Stimulated activated CD8-positive, alpha-beta memory T cell treated with anti-CD3 and anti-CD28 coated beads, Interleukin-7, amount 100 ng/mL, for 48 hours (primary cell): ENCODE results near the gene MATR3.
"Not testable (repeated sequence)": the region's sequence is repeated elsewhere in the genome, so short reads cannot be mapped to it uniquely, and the experiment has no call there.

Experiments
- DNase-seq, 2 donors: peaks; one replicate each; pipeline ENCODE4 v3.0.0-alpha.2; 2020; ENCODE audit warnings: low read depth in 1 of 2; ENCODE audit errors: extremely low read depth in 1 of 2

Gene MATR3

GRCh38 chr5:139293507-139294373, at the start of gene MATR3:
Gene MATR3 (plus strand): TSS chr5:139293740. CDS start chr5:139307416, 13,676 bp downstream.
- DNase-seq, result peak; percentile 86 to 88

GRCh38 chr5:139245637-139246339, 47.8 kb upstream of the MATR3 start:
- DNase-seq, result no peak

- peak; percentile 24 to 65 for DNase-seq
Measured at GRCh38 chr5:139246394-139246793, 47.1 kb upstream of the MATR3 start.

- DNase-seq, result no peak
Measured at GRCh38 chr5:139248826-139249453, 44.6 kb upstream of the MATR3 start.

GRCh38 chr5:139251281-139251687, 42.3 kb upstream of the MATR3 start:
- no peak for DNase-seq

- DNase-seq, result no peak
Measured at GRCh38 chr5:139251695-139252288, 41.7 kb upstream of the MATR3 start.

GRCh38 chr5:139253115-139253514, 40.4 kb upstream of the MATR3 start:
- DNase-seq, result no peak

GRCh38 chr5:139256820-139257219, 36.7 kb upstream of the MATR3 start:
- no peak for DNase-seq

GRCh38 chr5:139262059-139262741, 31.3 kb upstream of the MATR3 start:
- DNase-seq, result no peak

- peak in 1 of 2 donors; percentile 66 for DNase-seq
Measured at GRCh38 chr5:139262742-139263445, 30.6 kb upstream of the MATR3 start.

- DNase-seq, result no peak
Measured at GRCh38 chr5:139263536-139263935, 30.0 kb upstream of the MATR3 start.

- DNase-seq, result no peak
Measured at GRCh38 chr5:139263946-139264345, 29.6 kb upstream of the MATR3 start.

- DNase-seq, result no peak
Measured at GRCh38 chr5:139265001-139265400, 28.5 kb upstream of the MATR3 start.

GRCh38 chr5:139266236-139266635, 27.3 kb upstream of the MATR3 start:
- no peak for DNase-seq

GRCh38 chr5:139267481-139267880, 26.1 kb upstream of the MATR3 start:
- no peak for DNase-seq

- no peak for DNase-seq
Measured at GRCh38 chr5:139268364-139269202, 25.0 kb upstream of the MATR3 start.

- not testable (repeated sequence) for DNase-seq
Measured at GRCh38 chr5:139270718-139271117, 22.8 kb upstream of the MATR3 start.

GRCh38 chr5:139271201-139272027, 22.1 kb upstream of the MATR3 start:
- no peak for DNase-seq
